ENCODE data around the gene STX8.

DNA sequence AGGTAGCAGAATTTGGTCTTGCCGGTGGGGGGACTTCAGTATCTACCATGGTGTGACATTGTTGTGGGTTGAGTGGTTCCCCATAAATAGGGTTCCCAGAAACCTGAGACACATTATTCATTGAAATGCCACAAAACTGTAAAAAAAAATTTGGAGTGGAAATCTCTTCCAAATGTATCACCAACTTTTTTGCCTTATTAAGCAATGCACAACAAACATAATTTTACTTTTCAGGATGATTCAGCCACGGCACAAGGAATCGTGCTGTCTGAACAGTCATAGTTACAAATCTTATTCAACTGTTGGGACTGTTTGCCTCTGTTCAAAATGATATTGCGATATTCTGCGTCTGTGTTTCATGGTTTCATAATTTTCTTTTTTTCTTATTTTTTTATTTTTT lies 373.1 kb downstream of the STX8 start:
- TF ChIP-seq MTF1 (CRISPR knock-in tag; IDR thresholded peaks at IDR 0.05; ENCODE audit: borderline replicate concordance) (no peak), POLR2A (conservative IDR thresholded peaks at IDR 0.05) (no peak), ZBED1 (IDR thresholded peaks at IDR 0.05) (no peak), ZNF175 (CRISPR knock-in tag; IDR thresholded peaks at IDR 0.05; ENCODE audit: low read depth) (no peak)
- TF ChIP-seq, protein P1, sequence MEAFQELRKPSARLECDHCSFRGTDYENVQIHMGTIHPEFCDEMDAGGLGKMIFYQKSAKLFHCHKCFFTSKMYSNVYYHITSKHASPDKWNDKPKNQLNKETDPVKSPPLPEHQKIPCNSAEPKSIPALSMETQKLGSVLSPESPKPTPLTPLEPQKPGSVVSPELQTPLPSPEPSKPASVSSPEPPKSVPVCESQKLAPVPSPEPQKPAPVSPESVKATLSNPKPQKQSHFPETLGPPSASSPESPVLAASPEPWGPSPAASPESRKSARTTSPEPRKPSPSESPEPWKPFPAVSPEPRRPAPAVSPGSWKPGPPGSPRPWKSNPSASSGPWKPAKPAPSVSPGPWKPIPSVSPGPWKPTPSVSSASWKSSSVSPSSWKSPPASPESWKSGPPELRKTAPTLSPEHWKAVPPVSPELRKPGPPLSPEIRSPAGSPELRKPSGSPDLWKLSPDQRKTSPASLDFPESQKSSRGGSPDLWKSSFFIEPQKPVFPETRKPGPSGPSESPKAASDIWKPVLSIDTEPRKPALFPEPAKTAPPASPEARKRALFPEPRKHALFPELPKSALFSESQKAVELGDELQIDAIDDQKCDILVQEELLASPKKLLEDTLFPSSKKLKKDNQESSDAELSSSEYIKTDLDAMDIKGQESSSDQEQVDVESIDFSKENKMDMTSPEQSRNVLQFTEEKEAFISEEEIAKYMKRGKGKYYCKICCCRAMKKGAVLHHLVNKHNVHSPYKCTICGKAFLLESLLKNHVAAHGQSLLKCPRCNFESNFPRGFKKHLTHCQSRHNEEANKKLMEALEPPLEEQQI (IDR thresholded peaks at IDR 0.05) = no peak
- TF ChIP-seq, protein P2, sequence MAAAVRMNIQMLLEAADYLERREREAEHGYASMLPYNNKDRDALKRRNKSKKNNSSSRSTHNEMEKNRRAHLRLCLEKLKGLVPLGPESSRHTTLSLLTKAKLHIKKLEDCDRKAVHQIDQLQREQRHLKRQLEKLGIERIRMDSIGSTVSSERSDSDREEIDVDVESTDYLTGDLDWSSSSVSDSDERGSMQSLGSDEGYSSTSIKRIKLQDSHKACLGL (CRISPR knock-in tag; IDR thresholded peaks at IDR 0.05; ENCODE audit: borderline replicate concordance, poor library complexity, severe bottlenecking) = no peak
